ENCODE data around the gene CLSTN2. TPM values are rescaled to one million over a fixed set of nuclear protein-coding genes. Genes with fewer than 3 reads are reported as not detected.

Gene CLSTN2
- total and polyA plus RNA-seq, 2 of the 4 experiments (the other 2 are of a cell fraction): under 0.01 to 0.07 TPM

- POLR2A ChIA-PET (ENCODE audit: unreplicated experiment): no interaction called here
- Histone ChIP-seq H3K4me3 (ENCODE audit: insufficient read depth, low read depth, low read length) (no peak overlapping the region), H3K27me3 (ENCODE audit: control insufficient read depth, insufficient read depth, low read length) (no peaks in the 10 kb centered on the region), H3K9me3 (ENCODE audit: control insufficient read depth, insufficient read depth, low read length) (no peaks in the 10 kb centered on the region), H4K5ac (ENCODE audit: low read depth, low read length) (no peak overlapping the region), H3K4ac (ENCODE audit: low read depth, low read length) (no peak overlapping the region), H3K4me2 (ENCODE audit: low read depth, low read length) (no peak overlapping the region), H3K27ac (ENCODE audit: insufficient read depth, low read length) (no peak overlapping the region), H3K14ac (replicated peaks; ENCODE audit: low read depth, low read length) (no peak overlapping the region), H2BK5ac (ENCODE audit: low read depth, low read length, poor library complexity, severe bottlenecking) (no peak overlapping the region), H2BK20ac (ENCODE audit: low read depth, low read length) (no peak overlapping the region), H3K23ac (ENCODE audit: low read depth, low read length) (no peak overlapping the region), H3K9ac (ENCODE audit: low read depth, low read length) (no peak overlapping the region), H2BK120ac (ENCODE audit: low read depth, low read length) (no peak overlapping the region), H3K9me1 (ENCODE audit: insufficient read depth, low read length) (no peaks in the 10 kb centered on the region), H4K91ac (ENCODE audit: insufficient read depth, low read depth, low read length) (no peak overlapping the region), H2AFZ (replicated peaks; ENCODE audit: low read length, poor library complexity) (no peak overlapping the region), H2AK5ac (ENCODE audit: low read depth, low read length) (no peak overlapping the region), H2BK15ac (ENCODE audit: low read depth, low read length) (no peak overlapping the region), H2AK9ac (replicated peaks; ENCODE audit: low read depth, low read length, poor library complexity) (no peak overlapping the region), H3K56ac (ENCODE audit: extremely low read depth, insufficient read depth, low read length) (no peak overlapping the region), H4K20me1 (ENCODE audit: insufficient read depth, low read length) (no peaks in the 10 kb centered on the region), H3K36me3 (ENCODE audit: control insufficient read depth, insufficient read depth, low read length) (no peaks in the 10 kb centered on the region), H3K18ac (ENCODE audit: low read depth, low read length) (no peak overlapping the region), H4K8ac (ENCODE audit: low read depth in 2 of 2, low read length in 2 of 2) (no peak overlapping the region), H3K4me1 (ENCODE audit: control insufficient read depth, insufficient read depth, low read length) (no peaks in the 10 kb centered on the region), H3K79me1 (ENCODE audit: low read depth in 1 of 2, low read length in 2 of 2) (no peaks in the 10 kb centered on the region)
- dilution Hi-C loops (cut with HindIII; ENCODE audit: low sequenced_read_pairs, unreplicated experiment): no loop called here
- CTCF ChIA-PET: no interaction called here
- in situ Hi-C loops (cut with MboI; ENCODE audit: low sequenced_read_pairs): no loop called here
- WGBS, 2 experiments (ENCODE audit: extremely low coverage in 2 of 2, insufficient read length in 1 of 2): no CpG with 5 or more reads among the region's 5 CpGs
- intact Hi-C loops (cut with micrococcal nuclease): no loop called here
- no peak for DNase-seq
- no peak for ATAC-seq (ENCODE audit: low read depth)
- TF ChIP-seq BHLHE40 (IDR thresholded peaks at IDR 0.05; ENCODE audit: low read depth, low read length) (no peak), USF2 (IDR thresholded peaks at IDR 0.05; ENCODE audit: low read depth, low read length) (no peak), RFX5 (IDR thresholded peaks at IDR 0.05; ENCODE audit: low read depth, low read length) (no peak)
- no TSS peak for BruUV-seq (replicated peaks)
These were observed 504.5 kb downstream of the CLSTN2 start for GRCh38 chr3:140439527-140439926.

Measured in IMR-90 (cell line).